COLO829 (cell line): ENCODE measurements around the gene SERPING1.
A peak's percentile ranks its signal among the peaks of the same experiment; 100 is the strongest.

Experiments used
- DNase-seq: peaks from one replicate; pipeline ENCODE4 v3.0.0; 2012; ENCODE audit warnings: low spot score

The SERPING1 gene

DNA sequence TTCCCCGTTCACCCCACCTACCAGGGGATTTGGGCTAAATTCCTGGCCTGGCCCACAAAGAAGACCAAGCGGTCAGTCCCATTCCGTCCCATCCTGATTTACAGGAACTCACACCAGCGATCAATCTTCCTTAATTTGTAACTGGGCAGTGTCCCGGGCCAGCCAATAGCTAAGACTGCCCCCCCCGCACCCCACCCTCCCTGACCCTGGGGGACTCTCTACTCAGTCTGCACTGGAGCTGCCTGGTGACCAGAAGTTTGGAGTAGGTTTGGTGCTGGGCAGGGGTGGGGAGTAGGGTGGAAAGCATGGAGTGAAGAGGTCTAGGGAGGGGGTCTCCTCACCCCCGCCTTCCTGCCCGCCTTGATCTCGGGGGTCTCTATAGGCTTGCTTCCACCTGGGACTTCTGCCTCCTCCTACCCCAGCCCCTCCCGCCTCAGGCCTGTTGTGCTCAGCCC lies at the start of gene SERPING1:
SERPING1 (plus strand) TSS at position 225 of the 455 bp plus-strand sequence. CDS start 586 bp downstream, outside the sequence.
- no peak for DNase-seq

DNA sequence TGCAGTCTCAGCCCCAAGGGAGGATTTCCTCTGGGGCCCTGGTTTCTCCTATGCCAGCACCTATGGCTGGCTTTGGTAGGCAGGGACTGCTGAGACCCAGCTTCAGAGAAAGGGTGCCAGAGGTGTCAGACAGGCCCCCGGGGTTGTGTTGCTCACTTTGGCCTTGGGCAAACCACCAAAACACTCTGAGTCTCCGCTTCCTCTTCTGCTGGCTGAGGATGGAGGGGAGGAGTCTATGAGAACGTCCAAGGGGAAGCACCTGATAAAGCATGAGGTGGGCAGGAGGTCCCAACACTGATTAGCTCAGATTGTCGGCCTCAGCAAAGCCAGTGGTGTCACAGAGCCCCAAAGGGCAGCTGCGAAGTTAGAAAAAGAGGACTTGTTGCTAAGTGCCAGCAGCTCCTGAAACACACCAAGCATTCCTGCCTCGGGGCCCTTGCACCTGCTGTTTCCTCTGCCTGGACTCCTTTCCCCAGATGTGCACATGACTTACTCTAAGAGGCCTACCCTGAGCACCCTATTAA lies 49.6 kb upstream of the SERPING1 start:
- DNase-seq: no peak

DNA sequence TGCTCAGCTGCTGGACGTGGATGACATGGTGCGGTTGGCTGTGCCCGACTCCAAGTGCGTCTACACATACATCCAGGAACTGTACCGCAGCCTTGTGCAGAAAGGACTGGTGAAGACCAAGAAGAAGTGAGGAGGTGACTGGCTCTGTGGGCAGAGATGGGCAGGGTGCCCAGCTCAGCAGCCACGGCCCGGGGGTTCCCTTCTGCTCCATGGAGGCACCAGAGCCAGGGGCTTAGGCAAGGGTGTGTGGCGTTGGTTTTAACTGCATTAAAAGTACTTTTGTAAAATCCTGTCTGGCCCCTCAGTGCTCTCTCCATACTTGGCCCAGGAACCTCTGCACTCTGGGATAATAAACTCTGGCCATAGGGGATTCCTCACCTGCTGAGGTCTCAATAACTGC lies 47.5 kb upstream of the SERPING1 start:
- DNase-seq: no peak

DNA sequence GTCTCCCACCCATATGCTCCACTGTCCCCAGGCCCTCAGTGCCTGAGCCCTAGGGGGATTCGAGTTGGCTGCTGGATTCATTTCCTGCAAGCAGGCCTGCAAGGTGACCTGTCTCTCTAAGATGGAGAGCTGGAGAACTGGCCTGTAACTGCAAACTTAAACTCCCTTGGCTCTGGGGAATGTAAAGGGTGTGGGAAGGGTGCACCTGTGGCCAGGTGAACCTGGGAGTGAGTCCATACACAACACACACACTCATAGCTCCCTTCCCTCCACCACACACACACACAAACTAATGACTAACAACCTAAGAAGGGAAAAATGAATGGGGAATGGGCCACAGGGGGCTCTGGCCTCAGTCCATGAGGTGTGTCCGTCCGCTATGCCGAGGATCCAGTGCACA lies 45.5 kb upstream of the SERPING1 start:
- no peak for DNase-seq

DNA sequence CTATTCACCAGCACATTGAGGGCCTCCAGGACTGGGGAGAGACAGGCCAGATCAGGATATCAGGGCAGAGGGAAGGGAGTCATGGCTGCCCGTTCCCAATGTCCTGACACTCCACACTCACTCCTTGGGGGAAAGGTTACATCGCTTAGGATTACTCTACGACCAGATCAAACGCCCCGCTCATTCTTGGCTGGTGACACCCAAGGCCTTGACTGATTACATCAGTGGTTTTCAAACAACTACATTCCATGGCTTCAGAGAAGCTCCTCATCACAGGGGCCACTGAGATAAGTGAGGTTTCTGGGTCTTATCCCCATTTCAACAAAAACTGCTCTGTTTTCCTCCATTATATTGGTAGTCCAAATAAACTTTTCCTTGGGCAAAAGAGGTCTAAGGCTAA lies 45.0 kb upstream of the SERPING1 start:
- no peak for DNase-seq

DNA sequence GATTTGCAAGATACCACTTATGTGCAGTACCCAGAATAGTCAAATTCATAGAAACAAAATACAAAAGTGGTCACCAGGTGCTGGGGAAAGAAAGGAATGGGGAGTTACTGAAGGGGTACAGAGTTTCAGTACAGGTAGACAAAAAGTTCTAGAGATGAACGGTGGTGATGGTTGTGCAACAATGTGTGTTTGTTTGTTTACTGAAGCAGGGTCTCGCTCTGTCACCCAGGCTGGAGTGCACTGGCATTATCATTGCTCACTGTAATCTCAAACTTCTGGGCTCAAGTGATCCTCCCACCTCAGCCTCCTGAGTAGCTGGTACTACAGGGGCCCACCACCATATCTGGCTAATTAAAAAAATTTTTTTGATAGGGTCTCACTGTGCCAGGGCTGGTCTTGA lies 42.1 kb upstream of the SERPING1 start:
- no peak for DNase-seq

DNA sequence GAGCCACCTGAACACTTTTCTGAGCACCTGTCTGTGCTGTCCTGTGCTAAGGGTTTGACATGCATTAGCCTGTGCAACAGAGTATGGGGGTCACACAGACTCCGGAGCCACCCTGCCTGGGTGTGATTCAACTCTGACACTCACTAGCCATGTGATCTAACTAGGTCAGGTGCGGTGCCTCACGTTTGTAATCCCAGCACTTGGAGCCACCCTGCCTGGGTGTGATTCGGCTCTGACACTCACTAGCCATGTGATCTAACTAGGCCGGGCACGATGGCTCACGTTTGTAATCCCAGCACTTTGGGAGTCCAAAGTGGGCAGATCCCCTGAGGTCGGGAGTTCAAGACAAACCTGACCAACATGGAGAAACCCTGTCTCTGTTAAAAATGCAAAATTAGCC lies 41.4 kb upstream of the SERPING1 start:
- DNase-seq: no peak

DNA sequence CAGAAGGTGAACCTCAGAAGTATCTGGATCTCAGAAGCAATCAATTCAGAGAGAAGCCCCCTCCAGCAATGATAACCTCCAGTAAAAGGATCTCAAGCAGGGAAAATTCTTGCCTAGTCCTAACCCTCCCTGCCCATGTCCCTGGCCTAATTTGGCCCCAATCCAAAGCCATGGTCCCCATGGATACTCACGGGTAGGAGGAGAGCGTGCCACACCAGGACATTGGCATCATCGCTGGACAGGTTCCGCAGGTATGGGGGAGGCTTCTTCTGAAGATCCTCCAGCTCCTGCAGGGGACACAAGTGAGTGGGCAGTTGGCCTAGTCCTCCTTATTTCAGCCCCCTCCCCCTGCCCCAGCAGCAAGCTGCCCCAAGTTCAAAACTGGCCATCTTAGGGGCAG lies 37.3 kb upstream of the SERPING1 start:
- no peak for DNase-seq

DNA sequence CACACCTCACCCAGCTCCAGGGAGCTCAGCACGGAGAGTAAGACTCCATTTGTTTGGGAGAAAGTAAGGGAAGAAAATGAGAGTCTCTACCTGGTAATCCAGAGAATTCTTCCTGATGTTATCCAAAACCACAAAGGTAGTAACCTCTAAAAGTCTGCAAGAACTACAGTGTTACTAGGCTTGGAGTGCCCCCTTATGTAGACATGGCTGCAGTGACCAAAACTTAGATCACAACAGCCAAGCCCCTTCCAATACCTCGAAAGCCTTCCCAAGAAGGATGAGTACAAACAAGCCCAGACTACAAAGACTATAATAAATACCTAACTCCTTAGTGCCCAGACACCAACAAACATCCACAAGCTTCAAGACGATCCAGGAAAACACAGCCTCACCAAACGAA lies 34.9 kb upstream of the SERPING1 start:
- no peak for DNase-seq

DNA sequence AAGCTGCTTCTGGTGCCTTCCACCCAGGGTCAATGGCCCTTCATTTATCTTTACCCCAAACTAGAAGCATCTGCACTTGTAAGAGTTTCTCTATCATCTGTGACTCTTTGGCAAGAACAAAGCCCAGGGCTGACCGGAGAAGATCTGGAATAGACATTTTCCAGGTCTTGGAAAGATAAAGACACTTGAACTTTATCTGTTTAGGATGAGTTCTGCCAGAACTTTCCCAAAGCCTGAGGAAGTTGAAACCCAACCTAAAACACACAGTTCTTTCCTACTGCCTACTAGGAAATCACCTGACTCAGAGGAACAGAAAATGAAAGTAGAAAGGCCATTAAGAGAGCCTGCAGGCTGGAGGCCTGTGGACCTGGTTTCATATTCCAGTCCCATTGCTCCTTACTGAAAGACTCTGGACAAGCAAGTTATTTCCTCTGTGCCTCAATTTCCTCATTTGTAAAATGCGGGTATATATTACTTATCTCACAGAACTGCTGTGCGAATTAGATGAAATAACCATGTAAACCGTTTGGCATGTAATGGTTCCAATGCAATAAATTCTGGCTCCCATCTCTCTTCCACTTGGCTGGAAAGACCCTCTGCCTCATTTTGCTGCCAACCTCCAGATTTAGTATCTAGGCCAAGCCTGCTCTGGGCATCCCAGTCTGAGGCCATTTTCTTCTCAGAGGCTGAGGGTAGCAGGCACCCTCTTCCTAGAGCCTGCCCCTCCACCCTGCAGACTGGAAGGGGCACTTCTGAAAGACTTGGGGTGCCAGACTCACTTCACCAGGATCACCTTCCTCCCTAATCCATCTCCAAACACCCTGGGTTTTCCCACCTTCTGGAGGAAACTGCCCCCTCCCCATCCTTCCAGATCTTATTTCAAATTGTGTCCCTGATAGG lies 31.2 kb upstream of the SERPING1 start:
- no peak for DNase-seq

DNA sequence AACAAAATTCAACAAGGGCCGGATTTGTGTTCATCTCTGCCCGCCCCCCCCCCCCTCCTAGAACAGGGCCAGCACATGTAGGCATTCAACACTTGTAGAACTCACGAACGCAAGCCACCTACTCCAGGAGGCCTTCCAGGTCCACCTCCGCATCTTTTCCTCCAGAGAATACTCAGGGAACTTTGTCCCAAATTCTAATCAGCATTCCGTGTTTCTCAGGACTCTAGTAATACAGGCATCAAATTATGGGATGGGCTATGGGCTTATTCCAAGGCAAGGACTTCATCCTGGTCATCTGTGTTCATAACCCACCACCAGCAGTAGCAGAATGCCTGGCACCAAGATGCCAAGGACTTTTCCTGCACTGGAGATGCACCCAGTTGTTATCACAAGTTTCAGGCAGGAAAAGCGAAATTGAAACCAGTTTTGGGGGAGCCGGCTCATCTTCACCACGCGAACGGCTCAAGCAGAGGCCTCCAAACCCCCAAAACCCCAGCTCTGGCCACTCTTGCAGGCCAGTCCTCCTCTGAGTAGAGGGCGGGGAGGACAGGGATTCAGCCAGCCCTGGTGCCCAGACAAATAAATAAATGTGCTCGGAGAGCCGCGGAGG lies 30.5 kb upstream of the SERPING1 start:
- no peak for DNase-seq

DNA sequence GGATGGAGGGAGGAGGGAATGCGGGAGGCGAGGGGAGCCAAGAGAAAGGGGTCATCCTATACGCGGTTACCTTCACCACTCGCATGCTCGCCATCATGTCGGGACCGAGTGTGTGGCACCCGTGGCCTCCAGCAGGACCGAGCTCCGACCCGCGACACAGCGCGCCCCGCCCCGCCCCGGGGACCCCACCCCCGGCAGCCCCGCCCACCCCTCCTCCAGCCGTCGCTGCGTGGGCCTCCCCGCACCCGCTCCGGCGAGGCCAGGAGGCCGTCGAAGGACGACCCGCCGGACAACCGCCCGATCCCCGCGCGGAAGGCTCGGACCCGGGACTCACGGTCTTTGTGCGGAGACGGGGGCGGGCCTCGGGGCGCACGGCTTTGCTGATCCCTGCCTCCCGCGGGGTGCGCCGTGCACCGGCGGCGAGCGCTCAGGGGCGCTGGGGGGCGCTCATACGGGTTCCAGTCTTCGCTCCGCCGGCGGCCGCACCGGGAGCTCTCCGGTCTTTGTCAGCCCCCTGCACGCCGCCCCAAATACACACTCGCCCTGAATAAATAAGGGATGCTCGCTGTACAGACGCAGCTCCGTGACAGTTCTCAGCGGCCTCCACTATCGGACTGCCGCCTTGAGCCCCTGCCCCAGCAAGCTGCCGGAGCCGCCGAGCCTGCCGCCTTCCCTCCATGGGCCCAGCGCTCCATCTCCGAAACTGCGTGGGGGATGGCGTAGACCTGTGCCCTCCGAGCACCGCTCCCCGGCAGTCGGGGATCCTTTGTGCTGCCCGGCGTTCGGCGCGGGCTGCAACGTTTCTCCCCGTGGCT lies 29.8 kb upstream of the SERPING1 start, which contains the start of gene UBE2L6:
UBE2L6 (minus strand) TSS at position 158 of the 815 bp plus-strand sequence; CDS start at position 97, 61 bp downstream.
- no peak for DNase-seq

DNA sequence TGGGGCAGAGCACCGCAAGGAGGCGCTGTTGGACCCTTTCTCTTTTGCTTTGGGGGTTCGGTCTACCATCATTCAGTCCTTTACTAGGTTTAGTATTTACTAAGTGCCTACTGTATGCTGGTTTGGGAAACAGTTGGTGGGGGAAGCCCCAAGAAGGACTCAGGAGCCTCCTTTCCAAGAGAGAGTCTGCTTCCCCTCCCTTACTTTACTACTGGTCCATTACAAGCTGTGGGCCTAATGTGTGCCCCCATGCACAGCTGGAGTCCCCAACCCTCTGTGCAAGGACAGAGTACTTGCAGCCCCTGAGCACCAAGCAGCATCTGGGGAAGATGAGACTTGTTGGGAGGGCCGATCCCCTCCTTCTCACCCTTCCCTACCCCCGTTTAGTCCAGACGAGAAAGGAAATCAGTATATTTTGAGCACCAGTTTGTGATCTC lies 29.1 kb upstream of the SERPING1 start:
- peak; percentile 84 for DNase-seq

DNA sequence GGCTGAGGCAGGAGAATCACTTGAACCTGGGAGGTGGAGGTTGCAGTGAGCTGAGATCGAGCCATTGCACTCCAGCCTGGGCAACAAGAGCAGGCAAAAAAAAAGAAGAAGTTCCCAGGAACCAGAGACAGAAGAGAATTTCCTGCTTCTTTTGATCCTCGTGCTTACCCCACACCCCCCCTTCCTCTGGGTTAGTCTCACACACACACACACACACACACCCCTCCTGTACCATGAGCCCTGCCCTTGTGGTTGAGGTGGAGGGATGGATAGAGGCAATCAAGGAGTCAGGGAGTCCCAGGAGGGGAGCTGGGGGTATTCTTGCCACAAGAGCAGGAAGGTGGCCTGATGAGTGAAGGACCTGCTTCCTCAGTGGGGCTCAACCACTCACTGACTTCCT lies 25.9 kb upstream of the SERPING1 start:
- DNase-seq: no peak

DNA sequence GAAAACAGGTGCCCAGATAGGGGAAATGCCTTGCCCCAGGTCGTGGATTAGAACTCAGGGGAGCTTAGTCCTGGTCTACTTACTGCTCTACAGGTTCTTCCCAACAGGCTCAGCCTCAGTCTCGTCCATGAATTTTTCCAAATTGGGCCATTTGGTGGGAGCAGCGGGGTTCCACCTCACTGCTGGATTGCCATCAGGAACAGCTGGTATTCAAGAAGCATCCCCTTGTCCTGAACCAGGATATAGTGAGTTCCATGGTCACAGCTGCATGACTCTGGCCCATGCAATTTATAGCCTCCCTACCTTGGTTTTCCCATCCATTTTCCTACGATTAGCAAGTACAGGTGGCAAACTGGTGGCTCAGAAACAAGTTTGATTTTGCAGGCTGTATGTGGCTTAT lies 23.4 kb upstream of the SERPING1 start:
- DNase-seq: no peak

DNA sequence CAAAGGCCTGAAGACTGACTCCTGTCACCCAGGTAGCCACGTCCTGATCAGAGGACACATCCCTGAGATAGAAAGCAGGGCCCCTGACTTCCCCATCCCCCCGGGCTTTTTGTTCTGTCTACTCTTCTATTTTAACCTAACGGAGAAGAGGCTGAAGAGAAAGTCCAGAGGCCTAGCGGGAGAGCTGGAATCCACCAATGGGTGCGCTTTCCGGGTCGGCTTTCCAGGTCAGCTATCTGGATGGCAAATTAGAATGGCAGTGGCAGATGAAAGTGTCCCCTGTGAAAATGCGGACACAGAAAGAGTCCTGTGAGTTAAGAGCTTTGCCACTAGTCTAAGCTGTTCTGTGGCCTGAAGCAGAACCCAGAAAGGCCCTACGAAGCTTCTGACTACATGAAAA lies 13.1 kb upstream of the SERPING1 start:
- no peak for DNase-seq

DNA sequence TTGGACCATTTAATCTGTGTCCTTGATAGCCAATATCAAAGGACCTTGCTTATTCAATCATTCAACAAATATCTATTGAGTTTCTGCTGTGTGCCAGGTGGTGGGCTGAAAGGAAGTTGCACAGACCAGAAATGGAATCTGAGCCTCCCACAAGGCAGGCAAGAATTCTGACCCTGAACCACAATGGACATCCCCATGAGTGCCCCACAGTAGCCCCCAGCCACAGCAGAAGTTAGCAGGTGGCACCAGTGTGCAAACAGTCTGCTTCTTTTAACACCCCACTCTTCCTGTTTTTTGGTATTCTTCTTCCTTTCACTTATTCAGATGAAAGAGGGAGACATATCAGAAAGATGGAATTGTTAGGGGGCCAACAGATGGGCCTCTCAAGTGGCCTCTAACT lies 12.2 kb upstream of the SERPING1 start:
- no peak for DNase-seq

DNA sequence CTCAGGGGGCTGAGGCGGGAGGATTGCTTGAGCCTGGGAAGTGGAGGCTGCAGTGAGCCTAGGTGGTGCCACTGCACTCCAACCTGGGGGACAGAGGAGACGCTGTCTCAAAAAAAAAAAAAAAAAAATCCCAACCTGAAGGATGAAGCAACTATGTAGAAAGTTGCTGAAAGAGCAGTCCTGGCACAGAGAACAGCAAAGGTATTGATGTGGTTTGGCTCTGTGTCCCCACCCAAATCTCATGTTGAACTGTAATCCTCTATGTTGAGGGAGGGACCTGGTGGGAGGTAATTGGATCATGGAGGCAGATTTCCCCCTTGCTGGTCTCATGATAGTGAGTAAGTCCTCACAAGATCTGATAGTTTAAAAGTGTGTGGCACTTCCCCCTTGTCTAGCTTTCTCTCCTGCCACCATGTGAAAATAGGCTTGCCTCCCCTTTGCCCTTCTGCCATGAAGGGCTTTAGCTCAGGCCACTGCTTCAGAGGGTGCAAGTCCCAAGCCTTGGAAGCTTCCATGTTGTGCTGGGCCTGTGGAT lies 10.7 kb upstream of the SERPING1 start:
- DNase-seq: no peak

DNA sequence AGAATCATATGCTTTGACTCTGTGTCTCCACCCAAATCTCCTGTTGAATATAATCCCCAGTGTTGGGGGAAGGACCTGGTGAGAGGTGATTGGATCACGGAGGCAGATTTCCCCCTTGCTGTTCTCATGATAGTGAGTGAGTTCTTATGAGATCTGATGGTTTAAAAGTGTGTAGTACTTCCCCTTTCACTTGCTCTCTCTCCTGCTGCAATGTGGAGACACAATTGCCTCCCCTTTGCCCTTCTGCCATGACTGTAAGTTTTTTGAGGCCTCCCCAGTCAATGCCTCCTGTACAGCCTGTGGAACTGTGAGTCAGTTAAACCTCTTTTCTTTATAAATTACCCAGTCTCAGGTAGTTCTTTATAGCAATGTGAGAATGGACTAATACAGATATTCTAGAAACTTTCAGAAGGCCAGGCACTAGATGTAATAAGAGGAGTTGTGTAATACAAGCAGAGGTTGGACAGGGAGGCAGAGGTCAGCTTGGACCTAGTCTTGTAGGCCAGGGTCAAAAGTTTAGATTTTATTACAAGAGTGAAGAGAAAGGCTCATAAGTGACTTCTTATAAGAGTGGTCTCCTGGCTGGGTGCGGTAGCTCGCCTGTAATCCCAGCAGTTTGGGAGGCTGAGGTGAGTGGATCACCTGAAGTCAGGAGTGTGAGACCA lies 9.3 kb upstream of the SERPING1 start:
- DNase-seq: no peak

DNA sequence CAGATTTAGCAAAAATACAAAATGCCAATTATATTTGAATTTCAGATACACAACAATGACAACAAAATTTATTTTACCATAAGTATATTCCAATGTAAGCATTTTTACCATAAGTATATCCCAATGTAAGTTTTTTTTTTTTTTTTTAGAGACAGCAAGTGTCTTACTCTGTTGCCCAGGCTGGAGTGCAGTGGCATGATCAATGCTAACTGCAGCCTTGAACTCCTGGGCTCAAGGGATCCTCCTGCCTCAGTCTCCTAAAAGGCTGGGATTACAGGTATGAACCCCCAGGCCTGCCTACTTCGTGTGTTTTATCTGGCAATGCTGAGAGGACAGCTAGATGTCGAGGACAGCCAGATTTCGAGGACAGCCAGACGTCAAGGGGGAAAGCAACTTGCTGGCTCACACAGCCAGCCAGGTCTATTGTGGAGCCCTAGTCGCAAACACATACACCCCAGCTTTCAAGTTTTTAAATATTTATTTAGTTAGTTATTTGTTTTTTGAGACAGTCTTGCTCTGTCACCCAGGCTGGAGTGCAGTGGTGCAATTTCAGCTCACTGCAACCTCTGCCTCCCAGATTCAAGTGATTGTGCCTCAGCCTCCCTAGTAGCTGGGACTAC lies 1.1 kb upstream of the SERPING1 start:
- no peak for DNase-seq
